Thoracic aorta (tissue), 2 donors: ENCODE results near the gene CHFR. TPM values are rescaled to one million over a fixed set of nuclear protein-coding genes. Genes with fewer than 3 reads are reported as not detected.

Experiments
- ATAC-seq: fragments of 150-250 bp; one replicate; pipeline ENCODE4 v1.8.0; 2017; ENCODE audit warnings: low read depth; ENCODE audit not compliant: insufficient number of reproducible peaks, low FRiP score
- DNase-seq: peaks from one replicate; pipeline ENCODE4 v3.0.0-alpha.2; 2020; ENCODE audit warnings: low spot score
- H3K27ac ChIP-seq, 2 donors: fragments of 200-600 bp; sonication (generic); 1 replicate in 1 of 2; 2 replicates in 1 of 2; pipeline ENCODE4 v1.5.1; 2016; ENCODE audit warnings: mild to moderate bottlenecking in 2 of 2, moderate library complexity in 2 of 2
- H3K27me3 ChIP-seq: fragments of 200-600 bp; sonication (generic); replicated peaks from 2 replicates; pipeline ENCODE4 v1.6.0; 2016; ENCODE audit warnings: mild to moderate bottlenecking; ENCODE audit not compliant: insufficient read depth
- H3K36me3 ChIP-seq: fragments of 200-600 bp; sonication (generic); one replicate; pipeline ENCODE4 v1.5.1; 2016
- H3K4me1 ChIP-seq, 2 donors: fragments of 200-600 bp; sonication (generic); 1 replicate in 1 of 2; 2 replicates in 1 of 2; pipeline versions ENCODE4 v1.5.1 to v1.6.0; 2016; ENCODE audit warnings: low read depth in 2 of 2, mild to moderate bottlenecking in 1 of 2; ENCODE audit not compliant: control insufficient read depth in 1 of 2
- H3K4me3 ChIP-seq: fragments of 200-600 bp; sonication (generic); 2 replicates; pipeline ENCODE4 v1.5.1; 2016; ENCODE audit warnings: mild to moderate bottlenecking
- H3K9me3 ChIP-seq: fragments of 200-600 bp; sonication (generic); 2 replicates; pipeline ENCODE4 v1.5.1; 2016
- CTCF ChIP-seq: fragments of 200-600 bp; sonication (generic); IDR thresholded peaks from one replicate; pipeline ENCODE4 v1.5.1; 2019; ENCODE audit warnings: antibody characterized with exemption
- total RNA-seq, 2 donors: library from RNA; depleted of rRNA; stranded (reverse); fragments of >200 nt; gene quantifications; one replicate each; pipeline versions ENCODE4 v1.1.0 to v1.2.3, GENCODE V29; 2016

The CHFR gene
- total RNA-seq, 2 donors from 2014 or later: 72.3 to 75.6 TPM

GRCh38 chr12:132788375-132789098 lies 98.9 kb downstream of the CHFR start:
- no peak for ATAC-seq
- H3K4me1 ChIP-seq: no peaks in the 10 kb centered on the region
- TF ChIP-seq CTCF: no peak
- H3K27ac ChIP-seq: no peak overlapping the region
- H3K27me3 ChIP-seq: no peaks in the 10 kb centered on the region
- no peak for DNase-seq
- H3K36me3 ChIP-seq: peaks cover 63% of the 10 kb centered on the region
- H3K9me3 ChIP-seq: no peaks in the 10 kb centered on the region
- H3K4me3 ChIP-seq: no peak overlapping the region

- DNase-seq (no peak), ATAC-seq (no peak)
- Histone ChIP-seq H3K4me1 (no peaks in the 10 kb centered on the region), H3K27ac (no peak overlapping the region), H3K4me3 (no peak overlapping the region), H3K27me3 (no peaks in the 10 kb centered on the region), H3K36me3 (peaks cover 67% of the 10 kb centered on the region), H3K9me3 (no peaks in the 10 kb centered on the region)
- TF ChIP-seq CTCF: no peak
These were observed 99.5 kb downstream of the CHFR start for GRCh38 chr12:132787877-132788276.

- Histone ChIP-seq H3K9me3 (no peaks in the 10 kb centered on the region), H3K36me3 (peaks cover 79% of the 10 kb centered on the region), H3K27ac (no peak overlapping the region), H3K27me3 (no peaks in the 10 kb centered on the region), H3K4me1 (no peaks in the 10 kb centered on the region), H3K4me3 (no peak overlapping the region)
- no peak for TF ChIP-seq CTCF
- DNase-seq: no peak
- ATAC-seq: no peak
These were observed 101.2 kb downstream of the CHFR start for GRCh38 chr12:132786192-132786591.

GRCh38 chr12:132784580-132784979 lies 102.8 kb downstream of the CHFR start:
- no peak for TF ChIP-seq CTCF
- no peaks in the 10 kb centered on the region for H3K27me3 ChIP-seq
- no peaks in the 10 kb centered on the region for H3K9me3 ChIP-seq
- no peak overlapping the region for H3K4me3 ChIP-seq
- H3K4me1 ChIP-seq: no peaks in the 10 kb centered on the region
- H3K36me3 ChIP-seq: peaks cover 84% of the 10 kb centered on the region
- ATAC-seq: no peak
- no peak overlapping the region for H3K27ac ChIP-seq
- no peak for DNase-seq

- DNase-seq (no peak), ATAC-seq (no peak)
- Histone ChIP-seq H3K9me3 (no peaks in the 10 kb centered on the region), H3K27ac (no peak overlapping the region), H3K27me3 (no peaks in the 10 kb centered on the region), H3K36me3 (peaks cover 81% of the 10 kb centered on the region), H3K4me3 (no peak overlapping the region), H3K4me1 (no peaks in the 10 kb centered on the region)
- TF ChIP-seq CTCF: no peak
These were observed 103.4 kb downstream of the CHFR start for GRCh38 chr12:132783917-132784531.

Other genes starting within 250 kb of the CHFR start
- 10 to 100 TPM; 41.3 to 45.7 TPM for gene POLE, start 200.3 kb downstream of the CHFR start, total RNA-seq
- 10 to 100 TPM; 56.9 to 62.7 TPM for gene PXMP2, start 200.0 kb downstream of the CHFR start, total RNA-seq
- gene PGAM5, start 176.8 kb downstream of the CHFR start, total RNA-seq: 10 to 100 TPM; 21.5 to 24.2 TPM
- gene ANKLE2, start 125.8 kb downstream of the CHFR start, total RNA-seq: 100 to 1,000 TPM in 1 of 2 donors, 10 to 100 TPM in 1; 78.0 to 104 TPM
- 100 to 1,000 TPM; 125 to 137 TPM for gene GOLGA3, start 58.7 kb downstream of the CHFR start, total RNA-seq
- gene ZNF605, start 68.7 kb upstream of the CHFR start, total RNA-seq: 10 to 100 TPM in 1 of 2 donors, 1 to 10 TPM in 1; 7.0 to 23.2 TPM
- gene ZNF26, start 98.8 kb upstream of the CHFR start, total RNA-seq: 10 to 100 TPM in 1 of 2 donors, 1 to 10 TPM in 1; 8.1 to 18.8 TPM
- gene ZNF84, start 149.9 kb upstream of the CHFR start, total RNA-seq: 10 to 100 TPM; 29.0 to 39.4 TPM
- 10 to 100 TPM in 1 of 2 donors, 1 to 10 TPM in 1; 5.0 to 16.2 TPM for gene ZNF140, start 193.3 kb upstream of the CHFR start, total RNA-seq
- 1 to 10 TPM; 4.3 to 5.4 TPM for gene ZNF891, start 242.7 kb upstream of the CHFR start, total RNA-seq
- 10 to 100 TPM; 13.9 to 14.7 TPM for gene ZNF10, start 243.0 kb upstream of the CHFR start, total RNA-seq